ENCODE measurements around the gene HDX. TPM values are rescaled to one million over a fixed set of nuclear protein-coding genes. Genes with fewer than 3 reads are reported as not detected.

Gene HDX
- polyA plus RNA-seq, 1 of the 3 experiments (the other 2 are of a cell fraction): 1.6 TPM

GRCh38 chrX:84335121-84335520 is 167.1 kb downstream of the HDX start:
- H3K79me2 ChIP-seq (ENCODE audit: insufficient read depth): no peaks in the 10 kb centered on the region
- no peak overlapping the region for H3K4me3 ChIP-seq (ENCODE audit: low read depth in 2 of 2, low read length in 1 of 2)
- ChIA-PET CTCF (interaction anchor here (1.3 kb wide), 1 partner anchor 142 kb away, joined by 4 read pairs; no protein-coding TSS in a partner anchor), POLR2A (no interaction called here)
- DNase-seq: no peak
- no peak for TF ChIP-seq EZH2phosphoT487 (IDR thresholded peaks at IDR 0.05; ENCODE audit: borderline replicate concordance, low read depth)
- no peak for TF ChIP-seq USF1 (IDR thresholded peaks at IDR 0.05; ENCODE audit: borderline replicate concordance, low read depth)
- no peak for TF ChIP-seq RCOR1 (IDR thresholded peaks at IDR 0.05; ENCODE audit: low read length)
- no peak for TF ChIP-seq FOSL2 (IDR thresholded peaks at IDR 0.05; ENCODE audit: borderline replicate concordance, low read depth)
- TF ChIP-seq MEF2A (IDR thresholded peaks at IDR 0.05; ENCODE audit: borderline replicate concordance, low read depth): no peak
- TF ChIP-seq TEAD4 (IDR thresholded peaks at IDR 0.05; ENCODE audit: borderline replicate concordance, insufficient read depth): no peak
- no peak for TF ChIP-seq PBX3 (IDR thresholded peaks at IDR 0.05)
- no peak for TF ChIP-seq RXRA (IDR thresholded peaks at IDR 0.05; ENCODE audit: borderline replicate concordance, low read depth)
- no peak for TF ChIP-seq CTCF (IDR thresholded peaks at IDR 0.05)
- TF ChIP-seq ELF1 (IDR thresholded peaks at IDR 0.05): no peak
- no peak for TF ChIP-seq TCF12 (IDR thresholded peaks at IDR 0.05)
- no peak for TF ChIP-seq REST (IDR thresholded peaks at IDR 0.05; ENCODE audit: low read depth, low read length)
- no peak for TF ChIP-seq JUND (IDR thresholded peaks at IDR 0.05)
- no peak for TF ChIP-seq FOXJ3 (CRISPR knock-in tag; IDR thresholded peaks at IDR 0.05)
- no peak for TF ChIP-seq MXI1 (IDR thresholded peaks at IDR 0.05; ENCODE audit: low read depth, low read length)
- no peak for TF ChIP-seq GATA2 (CRISPR knock-in tag; IDR thresholded peaks at IDR 0.05)
- TF ChIP-seq GABPA (IDR thresholded peaks at IDR 0.05; ENCODE audit: low read depth): no peak
- TF ChIP-seq POLR2AphosphoS5 (IDR thresholded peaks at IDR 0.05; ENCODE audit: low read depth, low read length): no peak
- no peak for TF ChIP-seq NFIC (IDR thresholded peaks at IDR 0.05; ENCODE audit: borderline replicate concordance)
- no peak for TF ChIP-seq ZBTB33 (IDR thresholded peaks at IDR 0.05; ENCODE audit: borderline replicate concordance, low read depth)
- 26% methylated on average over 1 of the region's 1 CpG for WGBS (ENCODE audit: low lambda C conversion rate)
- no peak overlapping the region; a peak in 1 of 4 replicates for H3K27ac ChIP-seq (ENCODE audit: low read depth in 2 of 2, low read length in 1 of 2)
- H4K20me1 ChIP-seq (ENCODE audit: insufficient read depth): no peaks in the 10 kb centered on the region
- H3K9ac ChIP-seq: no peak overlapping the region
- H3K9me2 ChIP-seq: no peaks in the 10 kb centered on the region
- no peak overlapping the region; the same call in 1 of the 2 replicates for H2AFZ ChIP-seq (ENCODE audit: low read depth)
- H3K4me1 ChIP-seq (ENCODE audit: control insufficient read depth in 1 of 2, insufficient read depth in 2 of 2, low read depth in 1 of 2, low read length in 1 of 2): no peaks in the 10 kb centered on the region
- H3K9me3 ChIP-seq: no peaks in the 10 kb centered on the region
- H3F3A ChIP-seq (replicated peaks; ENCODE audit: insufficient read depth): no peaks in the 10 kb centered on the region
- H3K4me2 ChIP-seq: no peak overlapping the region
- H3K36me3 ChIP-seq (replicated peaks in 1 of 2; ENCODE audit: control insufficient read depth in 1 of 2, insufficient read depth in 2 of 2, low read length in 1 of 2): no peaks in the 10 kb centered on the region
- H3K27me3 ChIP-seq (ENCODE audit: insufficient read depth): no peaks in the 10 kb centered on the region
